ENCODE results near the gene S100A5.

GRCh38 chr1:153490272-153491051 is 50.3 kb downstream of the S100A5 start:
- TF ChIP-seq EZH2phosphoT487 (IDR thresholded peaks at IDR 0.05; ENCODE audit: borderline replicate concordance) (no peak), REST (IDR thresholded peaks at IDR 0.05; ENCODE audit: low read depth) (no peak), CTCF (IDR thresholded peaks at IDR 0.05 in 2 of 3, conservative IDR thresholded peaks at IDR 0.05 in 1 of 3; ENCODE audit: borderline replicate concordance in 1 of 3, insufficient read depth in 1 of 3, low read depth in 2 of 3, low read length in 2 of 3) (0 out of 6 replicates have a peak, but pooled peaks of 1 of the 3 experiments have one; percentile 6), ZNF274 (IDR thresholded peaks at IDR 0.05; ENCODE audit: low read depth, low read length) (no peak), JUND (IDR thresholded peaks at IDR 0.05) (peak; percentile 58), EZH2 (IDR thresholded peaks at IDR 0.05) (no peak), POLR2AphosphoS5 (IDR thresholded peaks at IDR 0.05; ENCODE audit: low read depth, low read length) (no peak), CEBPB (IDR thresholded peaks at IDR 0.05; ENCODE audit: low read depth) (peak; percentile 93), POLR2A (IDR thresholded peaks at IDR 0.05; ENCODE audit: borderline replicate concordance, extremely low read depth, insufficient read depth, insufficient read length) (no peak), SP1 (IDR thresholded peaks at IDR 0.05; ENCODE audit: low read depth) (peak; percentile 63; the same call in 1 of the 2 replicates), SRF (IDR thresholded peaks at IDR 0.05; ENCODE audit: low read depth) (no peak), ELF1 (IDR thresholded peaks at IDR 0.05; ENCODE audit: borderline replicate concordance, low read depth) (no peak), TCF7L2 (IDR thresholded peaks at IDR 0.05; ENCODE audit: borderline replicate concordance, extremely low read depth, insufficient read depth, insufficient read length) (no peak)
